BLaER1 treated with 17β-estradiol and CSF1 and Interleukin-3, amounts not matched to agents 10 nM and 100 nM (cell line): ENCODE measurements around the gene ZNF527.

Experiments used
- H3K27ac ChIP-seq, 11 experiments: shearing (Covaris generic); formaldehyde crosslinking; 2 replicates each; pipeline ENCODE4 v1.8.1; 2022
- H3K27me3 ChIP-seq, 11 experiments: shearing (Covaris generic); formaldehyde crosslinking; 2 replicates each; pipeline ENCODE4 v1.8.1; 2022
- H3K36me3 ChIP-seq, 11 experiments: shearing (Covaris generic); formaldehyde crosslinking; 2 replicates each; pipeline ENCODE4 v1.8.1; 2022
- H3K4me1 ChIP-seq, 10 experiments: shearing (Covaris generic); formaldehyde crosslinking; 2 replicates each; pipeline ENCODE4 v1.8.1; 2022
- H3K4me2 ChIP-seq, 11 experiments: shearing (Covaris generic); formaldehyde crosslinking; 2 replicates each; pipeline ENCODE4 v1.8.1; 2022
- H3K4me3 ChIP-seq, 10 experiments: shearing (Covaris generic); formaldehyde crosslinking; 2 replicates each; pipeline ENCODE4 v1.8.1; 2022
- H3K9ac ChIP-seq, 11 experiments: shearing (Covaris generic); formaldehyde crosslinking; 2 replicates each; pipeline ENCODE4 v1.8.1; 2022
- H3K9me3 ChIP-seq, 11 experiments: shearing (Covaris generic); formaldehyde crosslinking; replicated peaks in 1 of 11; 2 replicates each; pipeline ENCODE4 v1.8.1; 2022
- H4K20me1 ChIP-seq, 11 experiments: shearing (Covaris generic); formaldehyde crosslinking; 2 replicates each; pipeline ENCODE4 v1.8.1; 2022
- Cebpa-rat ChIP-seq, 11 experiments: shearing (Covaris generic); IDR thresholded peaks; 2 replicates each; pipeline ENCODE4 v1.8.1; 2022

Gene ZNF527

DNA sequence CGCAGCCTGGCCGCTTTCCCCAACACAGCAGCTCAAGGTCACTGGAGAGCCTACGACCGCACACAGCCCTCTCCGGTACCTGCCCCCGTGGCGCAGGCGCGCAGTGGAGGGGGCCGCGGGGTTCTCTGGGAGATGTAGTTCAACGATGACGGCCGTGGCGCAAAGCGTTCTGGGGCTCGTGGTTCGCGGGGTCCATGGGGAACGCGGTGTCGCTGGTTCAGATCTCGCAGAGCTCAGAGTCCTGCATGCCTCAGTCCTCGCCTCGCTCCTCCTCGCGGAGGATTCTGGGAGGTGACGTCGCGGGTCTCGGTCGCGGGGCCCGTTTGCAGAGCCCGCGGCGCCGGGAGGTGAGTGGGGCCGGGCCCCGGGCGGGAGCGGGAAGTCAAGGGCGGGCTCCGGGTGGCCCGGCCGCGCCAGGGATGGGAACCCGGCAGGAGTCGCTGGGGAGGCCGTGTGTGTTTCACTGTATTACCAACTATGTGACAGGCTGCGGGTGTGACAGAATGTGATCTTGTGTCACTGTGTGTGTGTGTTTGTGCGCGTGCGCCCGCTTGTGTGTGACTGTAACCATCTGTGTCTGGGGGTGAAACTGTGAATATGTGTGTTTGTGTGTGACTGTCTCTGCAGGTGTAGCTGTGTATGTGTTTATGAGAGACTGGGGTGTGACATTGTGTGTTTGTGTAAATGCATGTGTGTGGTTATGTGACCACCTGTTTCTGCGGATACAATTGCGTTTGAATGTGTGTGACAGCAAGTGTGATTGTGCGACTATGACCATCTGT, at the start of gene ZNF527:
Gene ZNF527 (plus strand): TSS at position 220 of the 782 bp plus-strand sequence. CDS start 3,100 bp downstream, outside the sequence.
- Histone ChIP-seq H3K9me3 (peaks cover 43 to 67% (median 54%) of the 10 kb centered on the region in 11 experiments), H3K9ac (peak within 1 kb of the TSS; percentile 77 to 87 (median 83)), H3K4me2 (peak within 1 kb of the TSS; percentile 78 to 93 (median 84)), H4K20me1 (no peaks in the 10 kb centered on the region), H3K36me3 (peaks cover 27 to 51% (median 35%) of the 10 kb centered on the region in 11 experiments), H3K27me3 (no peaks in the 10 kb centered on the region), H3K4me3 (peak within 1 kb of the TSS; percentile 66 to 79 (median 70)), H3K27ac (peak within 1 kb of the TSS; percentile 58 to 85 (median 75); a peak in 21 of 22 replicates), H3K4me1 (peaks cover 6 to 18% (median 14%) of the 10 kb centered on the region in 10 experiments; a peak in 15 of 20 replicates)
- TF ChIP-seq Cebpa-rat (IDR thresholded peaks at IDR 0.05), result no peak

DNA sequence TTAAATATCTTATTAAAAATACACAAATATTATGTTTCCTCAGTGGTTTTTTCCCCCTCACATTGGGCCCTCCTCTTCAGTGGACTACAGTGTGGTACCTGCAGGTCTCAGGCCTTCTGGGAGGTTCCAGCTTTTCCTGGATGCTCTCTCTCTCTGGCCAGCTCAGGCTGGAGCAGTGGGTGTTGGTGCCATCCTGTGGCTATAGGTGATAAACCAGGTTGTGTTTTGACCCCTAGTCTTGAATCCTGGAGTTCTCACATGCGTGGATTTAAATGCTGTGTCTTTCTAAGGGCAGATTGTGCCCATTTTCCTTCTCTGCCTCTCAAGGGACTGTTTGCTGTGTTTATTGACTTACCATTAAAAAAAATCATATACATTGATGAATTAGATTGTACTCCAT, 41.2 kb upstream of the ZNF527 start:
- Histone ChIP-seq H3K27ac (no peak overlapping the region), H3K4me2 (no peak overlapping the region), H4K20me1 (peaks cover 0 to 15% (median 0%) of the 10 kb centered on the region in 11 experiments; a peak in 6 of 22 replicates), H3K4me1 (peaks cover 10 to 18% (median 15%) of the 10 kb centered on the region in 10 experiments), H3K9ac (no peak overlapping the region), H3K4me3 (no peak overlapping the region), H3K9me3 (no peaks in the 10 kb centered on the region), H3K36me3 (peaks cover 52 to 83% (median 72%) of the 10 kb centered on the region in 11 experiments), H3K27me3 (no peaks in the 10 kb centered on the region)
- TF ChIP-seq Cebpa-rat (IDR thresholded peaks at IDR 0.05), result no peak

DNA sequence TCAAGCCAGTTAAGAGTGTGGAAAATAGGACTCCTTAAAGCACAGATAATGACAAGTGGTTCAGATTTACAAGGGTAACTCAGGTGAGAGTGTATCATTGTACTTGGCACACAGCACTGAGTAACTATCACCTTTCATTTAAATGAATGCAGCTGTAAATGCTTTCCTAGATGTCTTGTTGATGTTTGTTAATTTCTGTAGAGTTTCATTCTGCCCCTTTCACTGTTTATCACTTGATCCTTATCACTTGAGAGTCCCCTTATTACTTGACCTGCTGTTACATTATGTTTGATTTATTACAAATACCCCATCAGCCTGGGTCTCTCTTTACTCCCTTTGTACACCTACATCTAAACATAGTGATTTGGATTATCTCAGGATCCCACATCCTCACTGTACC, 38.1 kb upstream of the ZNF527 start:
- Histone ChIP-seq H3K4me1 (peaks cover 19 to 29% (median 25%) of the 10 kb centered on the region in 10 experiments), H4K20me1 (peaks cover 0 to 15% (median 0%) of the 10 kb centered on the region in 11 experiments; a peak in 5 of 22 replicates), H3K9me3 (peaks cover 10 to 27% (median 25%) of the 10 kb centered on the region in 11 experiments), H3K9ac (no peak overlapping the region), H3K4me3 (no peak overlapping the region), H3K27me3 (no peaks in the 10 kb centered on the region), H3K27ac (no peak overlapping the region), H3K4me2 (no peak overlapping the region), H3K36me3 (peaks cover 30 to 75% (median 62%) of the 10 kb centered on the region in 11 experiments)
- TF ChIP-seq Cebpa-rat (IDR thresholded peaks at IDR 0.05), result no peak

DNA sequence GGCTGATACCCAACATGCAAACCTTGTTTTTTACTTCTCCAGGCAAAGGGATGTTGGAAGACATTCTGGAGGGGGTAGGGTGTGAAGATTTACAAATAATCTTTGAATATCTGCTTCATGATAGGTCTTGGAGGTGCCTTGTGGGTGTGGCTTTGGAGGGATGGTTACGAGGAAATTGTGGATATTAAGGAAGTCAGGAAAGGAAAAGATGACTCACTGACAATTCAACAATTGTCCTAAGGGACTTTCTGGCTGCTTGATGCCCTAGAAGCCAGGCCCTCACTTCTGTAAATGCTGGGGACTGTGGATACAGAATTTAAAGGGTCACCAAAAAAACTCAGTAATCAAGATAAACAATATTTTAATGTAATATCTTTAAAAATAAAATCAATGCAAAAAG, 37.4 kb upstream of the ZNF527 start:
- no peak overlapping the region; a peak in 1 of 22 replicates for H3K27ac ChIP-seq
- TF ChIP-seq Cebpa-rat (IDR thresholded peaks at IDR 0.05), result no peak
- H3K36me3 ChIP-seq, result peaks cover 30 to 75% (median 62%) of the 10 kb centered on the region in 11 experiments
- no peak overlapping the region for H3K4me3 ChIP-seq
- H3K4me1 ChIP-seq, result peaks cover 19 to 34% (median 26%) of the 10 kb centered on the region in 10 experiments
- H3K27me3 ChIP-seq, result no peaks in the 10 kb centered on the region
- peak overlapping the region; percentile 90 to 99 (median 95); a peak in 20 of 22 replicates for H3K4me2 ChIP-seq
- H4K20me1 ChIP-seq, result peaks cover 0 to 15% (median 0%) of the 10 kb centered on the region in 11 experiments; a peak in 5 of 22 replicates
- no peak overlapping the region for H3K9ac ChIP-seq
- H3K9me3 ChIP-seq, result peaks cover 16 to 33% (median 31%) of the 10 kb centered on the region in 11 experiments

DNA sequence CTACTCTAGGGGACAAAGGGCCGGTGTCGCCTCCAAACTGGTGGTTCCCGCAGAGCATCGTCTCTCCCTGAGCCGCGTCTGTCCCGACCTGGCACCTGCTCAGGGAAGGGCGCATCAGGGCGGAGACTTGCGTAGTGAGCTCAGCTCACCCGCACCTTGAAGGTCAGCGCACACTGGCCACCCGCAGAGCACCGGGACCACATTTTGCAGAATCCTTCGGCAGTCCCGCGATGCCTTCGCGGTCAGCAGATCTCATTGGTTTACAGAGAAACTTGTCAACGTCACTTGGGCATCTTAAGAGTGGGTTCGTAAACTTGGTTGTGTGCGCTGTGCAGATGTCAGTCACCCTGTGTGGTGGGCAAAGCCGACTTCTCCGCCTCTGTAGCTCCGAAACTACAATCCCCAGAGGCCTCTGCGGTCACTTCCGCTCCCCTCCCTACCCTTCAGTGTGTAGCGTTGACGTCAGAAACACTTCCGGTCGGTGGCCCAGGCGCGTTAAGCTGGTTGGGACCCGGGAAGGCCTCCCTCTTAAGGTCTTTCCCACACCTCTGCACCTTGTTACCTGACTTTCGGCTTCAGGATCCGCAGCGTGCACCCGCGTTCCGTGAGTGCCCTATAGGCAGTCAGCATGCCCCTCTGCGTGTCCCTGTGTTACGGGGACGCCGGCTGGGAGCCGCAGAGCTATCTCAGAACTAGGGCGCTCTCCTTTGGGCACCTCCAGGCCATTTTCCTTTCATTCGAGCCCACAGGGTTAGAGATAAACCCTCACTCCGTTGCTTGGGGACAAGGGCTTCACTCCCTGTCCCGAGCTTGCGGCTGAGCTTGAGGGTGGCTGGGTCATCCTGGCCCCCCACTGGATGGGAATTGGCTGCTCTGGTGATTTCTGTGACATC, 36.5 kb upstream of the ZNF527 start:
- Histone ChIP-seq H4K20me1 (peaks cover 0 to 11% (median 0%) of the 10 kb centered on the region in 11 experiments; a peak in 5 of 22 replicates), H3K4me3 (peak overlapping the region; percentile 72 to 91 (median 80)), H3K36me3 (peaks cover 29 to 75% (median 62%) of the 10 kb centered on the region in 11 experiments), H3K9ac (peak overlapping the region; percentile 78 to 91 (median 85)), H3K4me2 (peak overlapping the region; percentile 90 to 99 (median 95)), H3K27ac (peak overlapping the region; percentile 72 to 87 (median 84)), H3K27me3 (no peaks in the 10 kb centered on the region), H3K4me1 (peaks cover 19 to 37% (median 26%) of the 10 kb centered on the region in 10 experiments), H3K9me3 (peaks cover 26 to 43% (median 41%) of the 10 kb centered on the region in 11 experiments)
- no peak for TF ChIP-seq Cebpa-rat (IDR thresholded peaks at IDR 0.05)

DNA sequence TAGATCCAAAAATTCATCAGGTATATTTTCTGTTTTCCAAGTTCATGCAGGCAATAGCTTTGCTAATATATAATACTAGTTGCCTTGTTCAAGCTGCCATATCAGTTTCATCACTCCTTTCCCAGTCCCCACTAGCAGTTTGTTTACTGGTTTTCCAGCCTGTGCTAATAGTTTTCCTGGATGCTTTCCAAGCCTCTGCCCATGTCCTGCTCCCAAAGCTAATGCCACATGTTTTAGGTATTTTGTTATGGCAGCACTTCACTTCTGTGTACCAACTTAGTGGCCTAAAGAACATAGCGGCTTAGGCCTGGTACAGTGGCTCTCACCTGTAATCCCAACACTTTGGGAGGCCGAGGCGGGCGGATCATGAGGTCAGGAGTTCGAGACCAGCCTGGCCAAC, 28.1 kb upstream of the ZNF527 start:
- H3K27me3 ChIP-seq, result no peaks in the 10 kb centered on the region
- H4K20me1 ChIP-seq, result no peaks in the 10 kb centered on the region; a peak in 1 of 22 replicates
- H3K4me2 ChIP-seq, result no peak overlapping the region
- no peak overlapping the region for H3K4me3 ChIP-seq
- TF ChIP-seq Cebpa-rat (IDR thresholded peaks at IDR 0.05), result no peak
- H3K27ac ChIP-seq, result no peak overlapping the region
- no peak overlapping the region for H3K9ac ChIP-seq
- H3K9me3 ChIP-seq, result peaks cover 42 to 62% (median 48%) of the 10 kb centered on the region in 11 experiments
- peaks cover 92 to 100% (median 99%) of the 10 kb centered on the region in 11 experiments for H3K36me3 ChIP-seq
- peaks cover 0 to 9% (median 0%) of the 10 kb centered on the region in 10 experiments; a peak in 5 of 20 replicates for H3K4me1 ChIP-seq

DNA sequence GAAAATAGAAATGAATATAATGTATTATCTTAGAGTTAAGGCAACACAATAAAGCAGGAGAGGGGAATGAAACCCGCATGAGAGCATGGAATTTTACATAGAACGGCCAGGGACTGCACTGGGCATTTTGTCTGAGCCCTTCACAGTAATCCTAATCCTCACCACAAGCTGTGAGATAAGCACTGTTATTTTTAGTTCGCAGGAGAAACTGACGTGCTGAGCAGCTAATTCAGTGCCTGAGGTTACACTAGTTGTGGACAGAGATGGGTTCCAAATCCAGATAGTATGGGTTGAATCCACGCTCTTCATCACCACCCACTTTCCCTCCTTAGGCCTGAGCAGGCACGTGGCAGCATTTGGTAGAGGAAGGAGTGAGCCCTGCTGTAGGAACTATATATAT, 24.8 kb upstream of the ZNF527 start:
- peaks cover 96 to 100% (median 99%) of the 10 kb centered on the region in 11 experiments for H3K36me3 ChIP-seq
- peaks cover 9 to 37% (median 17%) of the 10 kb centered on the region in 11 experiments for H3K9me3 ChIP-seq
- no peak overlapping the region for H3K27ac ChIP-seq
- no peak for TF ChIP-seq Cebpa-rat (IDR thresholded peaks at IDR 0.05)
- no peak overlapping the region for H3K4me2 ChIP-seq
- no peaks in the 10 kb centered on the region for H3K4me1 ChIP-seq
- H4K20me1 ChIP-seq, result no peaks in the 10 kb centered on the region; a peak in 1 of 22 replicates
- no peaks in the 10 kb centered on the region for H3K27me3 ChIP-seq
- no peak overlapping the region for H3K4me3 ChIP-seq
- H3K9ac ChIP-seq, result no peak overlapping the region

DNA sequence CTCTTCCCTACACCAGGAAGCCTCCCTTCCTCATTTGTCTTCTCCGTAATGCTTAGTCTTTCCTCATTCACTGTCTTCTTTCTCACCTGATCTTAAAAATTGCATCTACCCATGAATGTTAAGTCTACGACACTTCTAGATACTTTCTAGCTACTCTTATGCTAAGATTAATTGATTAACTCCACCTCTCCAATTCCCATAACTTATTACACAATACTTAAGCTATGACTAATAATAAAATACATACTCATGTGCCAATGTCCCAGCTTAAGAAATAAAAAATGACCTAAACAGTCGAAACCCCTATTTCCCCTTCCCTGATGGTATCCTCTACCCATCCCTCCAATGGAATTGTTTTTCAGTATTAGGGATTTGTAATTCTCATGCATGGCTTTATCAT, 22.8 kb upstream of the ZNF527 start:
- Histone ChIP-seq H3K4me3 (no peak overlapping the region), H3K36me3 (peaks cover 95 to 100% (median 99%) of the 10 kb centered on the region in 11 experiments), H3K27me3 (no peaks in the 10 kb centered on the region), H3K9ac (no peak overlapping the region), H3K9me3 (peaks cover 0 to 30% (median 12%) of the 10 kb centered on the region in 11 experiments; a peak in 13 of 22 replicates), H3K4me2 (no peak overlapping the region), H3K27ac (no peak overlapping the region), H3K4me1 (no peaks in the 10 kb centered on the region), H4K20me1 (no peaks in the 10 kb centered on the region; a peak in 1 of 22 replicates)
- TF ChIP-seq Cebpa-rat (IDR thresholded peaks at IDR 0.05), result no peak
